HG03558 (cell line): ENCODE measurements around the gene FSTL1.

Experiments used
- ATAC-seq: cut with Tn5 transposase; IDR thresholded peaks from one replicate; pipeline ENCODE4 v1.9.1; 2021; ENCODE audit warnings: moderate number of reproducible peaks; ENCODE audit not compliant: unreplicated experiment; ENCODE audit errors: extremely low read depth

The FSTL1 gene

DNA sequence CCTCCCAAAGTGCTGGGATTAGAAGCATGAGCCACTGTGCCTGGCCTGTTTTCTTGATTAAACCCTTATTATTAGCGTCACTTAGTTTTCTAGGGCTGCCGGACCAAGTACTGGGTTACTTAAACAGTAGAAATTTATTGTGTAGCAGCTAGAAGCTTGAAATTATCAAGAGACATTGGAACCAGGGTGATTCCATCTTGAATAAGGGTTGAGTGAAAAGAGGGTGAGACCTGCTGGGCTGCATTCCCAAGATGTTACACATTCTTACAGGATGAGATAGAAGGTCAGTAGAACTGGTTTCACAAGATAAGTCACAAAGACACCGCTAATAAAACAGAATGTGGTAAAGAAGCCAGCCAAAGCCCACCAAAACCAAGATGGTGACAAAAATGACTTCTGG lies 18.6 kb upstream of the FSTL1 start:
- ATAC-seq, result no peak

DNA sequence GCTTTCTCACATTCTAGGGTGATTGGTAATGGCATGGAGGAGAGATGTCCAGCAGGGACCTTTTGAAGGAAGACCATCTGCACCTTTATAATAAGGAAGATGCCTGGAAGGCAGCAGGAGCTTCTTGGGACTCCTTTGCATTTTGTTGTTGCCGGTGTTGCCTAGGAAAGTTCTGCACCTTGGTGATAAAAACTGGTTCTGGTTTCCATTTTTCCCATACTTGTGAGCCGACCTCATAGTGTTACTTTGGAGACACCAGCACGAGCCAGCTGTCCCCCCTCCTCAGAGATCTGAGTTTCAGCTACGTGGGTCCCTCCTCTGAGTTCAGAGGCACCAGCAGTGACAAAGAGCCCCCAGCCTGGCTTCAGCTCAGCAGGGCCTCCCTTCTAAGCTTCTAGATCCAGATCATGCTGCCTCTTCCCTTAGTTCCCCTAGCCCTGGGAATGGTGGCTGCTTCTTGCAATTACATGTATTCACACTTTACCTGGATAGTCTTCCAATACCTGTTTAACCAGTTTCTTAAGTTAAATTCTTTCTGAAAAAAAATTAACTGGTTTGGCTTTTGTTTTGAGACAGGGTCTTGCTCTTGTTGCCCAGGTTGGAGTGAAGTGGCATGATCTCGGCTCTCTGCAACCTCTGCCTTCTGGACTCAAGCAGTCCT lies 18.0 kb upstream of the FSTL1 start:
- ATAC-seq, result no peak

DNA sequence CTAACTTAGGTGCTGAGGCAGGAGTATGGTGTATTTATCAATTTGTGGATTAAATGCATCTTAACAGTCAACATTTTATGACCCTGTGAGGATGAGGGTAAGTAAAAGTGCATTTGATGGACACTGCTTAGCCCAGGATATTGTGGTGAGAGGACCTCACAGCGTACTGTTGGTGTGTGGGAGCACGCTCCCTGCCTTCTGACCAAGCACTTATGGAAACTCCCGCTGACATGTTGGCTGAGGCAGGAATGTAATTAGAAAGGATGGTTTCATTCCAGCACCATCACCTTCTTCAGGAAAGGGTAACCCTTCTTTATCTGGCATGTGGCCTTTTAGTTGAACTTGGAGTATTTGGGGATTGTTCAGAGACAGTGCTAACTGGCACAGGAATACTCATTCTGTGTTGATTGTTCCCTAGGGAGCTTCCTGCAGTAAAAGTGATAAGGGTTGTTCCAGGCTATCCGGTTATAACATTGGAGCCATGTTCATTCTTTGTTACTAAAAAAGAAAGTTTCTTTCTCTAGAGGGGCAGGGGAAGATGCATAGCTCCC lies 11.7 kb upstream of the FSTL1 start:
- ATAC-seq, result no peak

DNA sequence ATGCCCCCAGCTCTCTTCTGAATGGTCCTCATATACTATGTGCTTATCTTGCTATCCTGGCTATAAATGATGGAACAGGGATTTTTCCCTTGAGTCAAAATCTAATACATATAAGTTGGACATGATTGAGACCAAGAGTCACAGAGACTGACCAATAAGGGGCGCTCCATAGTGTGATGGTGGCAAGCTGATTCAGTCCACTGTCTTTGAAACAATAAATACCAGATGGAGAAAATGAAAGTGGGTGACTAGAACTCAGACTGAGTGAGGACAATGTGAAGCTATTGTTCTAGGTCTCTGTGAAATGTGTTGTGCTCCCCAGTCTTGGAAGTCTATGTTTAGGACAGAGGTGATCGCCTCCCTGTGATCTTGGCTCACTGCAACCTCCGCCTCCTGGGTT lies 10.6 kb upstream of the FSTL1 start:
- ATAC-seq, result no peak

DNA sequence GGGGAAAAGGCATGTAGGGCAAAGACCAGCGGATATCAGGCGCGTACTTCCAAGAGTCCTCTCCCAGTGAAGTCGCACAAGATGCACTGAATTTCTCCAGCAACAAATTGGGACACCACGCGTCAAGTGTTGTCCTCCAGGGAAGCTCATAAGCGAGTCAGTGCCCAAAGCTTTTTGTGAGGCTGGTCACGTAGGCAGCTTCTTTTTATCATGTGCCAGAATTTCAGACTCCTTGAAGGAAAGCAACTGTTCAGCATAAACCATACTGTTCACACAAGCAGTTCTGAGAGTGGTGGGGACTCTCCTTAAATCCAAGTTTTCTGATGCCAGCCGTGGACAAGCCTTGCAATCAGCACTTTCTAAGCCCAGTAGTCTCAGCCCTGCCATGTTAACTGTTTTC lies 10.1 kb upstream of the FSTL1 start:
- no peak for ATAC-seq

DNA sequence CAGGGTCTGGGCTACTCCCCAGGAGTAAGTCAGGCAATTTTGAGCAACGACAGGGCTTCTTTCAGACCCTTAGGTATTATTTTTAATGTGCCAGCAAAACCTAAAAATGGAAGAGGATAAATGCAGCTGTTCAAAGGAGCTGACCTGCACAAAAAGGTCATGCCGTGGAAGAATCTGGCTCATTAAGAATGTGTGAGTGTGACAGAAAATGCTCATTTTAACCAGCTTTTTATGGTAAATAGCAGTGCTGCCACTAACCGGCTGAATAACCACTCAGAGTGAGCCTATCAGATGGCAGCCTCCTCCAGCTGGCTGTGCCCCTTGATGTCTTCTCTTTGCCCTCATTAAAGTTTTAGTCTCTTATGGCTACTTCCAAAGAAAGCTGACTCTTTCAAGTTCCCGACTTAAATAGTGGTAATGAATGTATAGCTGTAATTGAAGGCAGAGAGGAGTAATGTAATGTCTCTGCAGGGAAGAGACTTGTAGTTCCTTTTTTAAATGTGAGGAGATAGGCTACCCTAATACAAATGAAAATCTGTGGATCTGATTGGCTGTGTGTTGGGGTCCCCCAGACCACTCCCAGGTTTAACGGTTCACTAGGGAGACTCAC lies 9.5 kb upstream of the FSTL1 start:
- no peak for ATAC-seq

DNA sequence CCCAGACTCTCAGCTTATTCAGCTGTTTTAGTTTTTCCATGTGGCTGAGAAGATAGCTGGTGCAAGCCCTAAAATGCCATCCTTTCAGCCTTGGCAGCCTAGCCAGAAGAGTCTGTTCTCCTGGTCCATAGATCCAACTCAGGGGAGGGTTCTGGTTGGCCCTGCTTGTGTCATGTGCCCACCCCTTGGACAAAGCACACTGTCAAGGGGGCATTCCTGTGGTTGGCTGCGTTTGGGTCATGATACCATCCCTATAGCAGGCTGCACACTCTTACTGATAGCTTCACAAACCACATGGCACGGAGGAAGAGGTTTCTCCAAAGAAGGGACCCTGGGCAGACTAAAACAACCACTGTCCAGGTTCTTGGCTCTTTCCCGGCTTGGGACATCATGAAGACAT lies 8.4 kb upstream of the FSTL1 start:
- no peak for ATAC-seq

DNA sequence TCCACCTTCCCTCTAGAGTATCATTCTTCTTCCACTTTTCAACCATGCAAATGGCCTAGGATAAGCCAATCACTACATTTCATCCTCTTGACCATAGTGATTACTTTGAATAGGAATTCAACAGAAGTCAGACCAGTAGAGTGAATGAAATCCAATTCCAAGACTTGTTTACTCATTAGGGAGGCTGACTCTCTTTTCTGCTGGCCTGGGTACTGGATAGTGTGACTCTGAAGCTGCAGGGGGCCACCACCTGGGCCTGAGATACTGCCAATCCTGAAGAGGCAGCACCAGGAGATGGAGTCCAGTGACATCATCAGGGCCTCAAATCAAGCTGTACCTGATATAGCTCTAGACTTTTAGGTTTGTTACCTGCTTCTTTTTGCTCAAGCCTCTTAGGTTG lies 7.0 kb upstream of the FSTL1 start:
- no peak for ATAC-seq

DNA sequence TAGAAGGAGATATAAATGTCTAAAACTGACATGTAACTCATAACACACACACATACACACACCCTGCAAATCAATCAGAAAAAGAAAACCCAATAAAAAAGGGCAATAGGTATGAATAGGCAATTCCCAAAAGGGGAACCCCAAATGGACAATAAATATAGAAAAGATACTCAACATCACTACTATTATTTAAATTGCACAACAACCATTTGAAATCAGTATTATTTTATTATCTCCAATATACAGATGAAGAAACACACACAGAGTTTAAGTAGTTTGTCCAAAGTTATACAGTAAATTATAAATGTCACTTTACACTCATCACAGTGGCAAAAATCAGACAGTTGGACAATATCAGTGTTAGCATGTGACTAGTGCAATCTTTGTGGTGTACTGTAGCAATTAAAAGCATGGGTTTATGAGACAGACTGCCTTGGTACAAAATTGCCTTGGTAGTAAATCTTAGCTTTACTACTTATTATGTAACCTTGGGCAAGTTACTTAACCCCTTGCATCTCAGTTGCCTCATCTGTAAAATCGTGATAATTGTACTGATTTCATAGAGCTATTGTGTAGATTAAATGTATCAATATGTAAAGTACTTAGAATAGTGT lies 3.4 kb upstream of the FSTL1 start:
- no peak for ATAC-seq

DNA sequence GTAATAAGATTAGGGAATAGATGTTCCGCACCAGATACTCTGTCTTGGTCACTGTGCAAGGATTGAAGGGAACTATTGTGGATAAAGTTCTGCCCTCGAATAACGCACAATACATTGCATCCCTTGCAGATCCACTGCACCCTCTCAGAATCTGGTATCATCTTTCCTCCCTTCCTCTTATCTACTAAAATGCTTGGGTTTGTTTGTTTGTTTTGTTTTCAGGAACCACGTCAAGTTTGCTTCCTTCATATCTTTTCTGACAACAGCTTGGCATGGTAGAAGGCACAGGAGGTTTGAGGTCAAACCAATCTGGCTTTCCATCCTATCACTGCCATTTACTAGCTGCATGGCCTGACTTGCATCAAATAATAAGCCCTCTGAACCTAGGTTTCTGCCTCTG lies 2.0 kb upstream of the FSTL1 start:
- no peak for ATAC-seq

DNA sequence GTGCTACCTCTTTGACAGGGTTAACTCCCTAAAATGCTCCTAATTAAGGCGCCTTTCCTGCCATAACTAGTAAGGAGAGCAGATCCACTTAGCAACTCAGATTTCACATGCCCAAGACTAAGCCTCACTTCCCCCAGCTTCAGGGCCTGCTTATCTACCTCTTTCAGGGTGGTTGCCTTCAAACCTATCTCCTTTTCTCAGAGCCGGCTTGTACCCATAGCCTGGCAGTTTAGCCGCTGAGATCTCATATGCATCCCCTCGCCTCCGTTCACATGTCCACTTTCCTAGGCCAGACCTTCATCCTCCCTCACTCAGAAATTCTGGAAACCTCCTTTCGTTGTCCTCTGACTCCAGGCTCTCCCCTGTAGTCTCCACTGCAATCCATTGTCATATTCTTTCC lies 1.0 kb upstream of the FSTL1 start:
- no peak for ATAC-seq

DNA sequence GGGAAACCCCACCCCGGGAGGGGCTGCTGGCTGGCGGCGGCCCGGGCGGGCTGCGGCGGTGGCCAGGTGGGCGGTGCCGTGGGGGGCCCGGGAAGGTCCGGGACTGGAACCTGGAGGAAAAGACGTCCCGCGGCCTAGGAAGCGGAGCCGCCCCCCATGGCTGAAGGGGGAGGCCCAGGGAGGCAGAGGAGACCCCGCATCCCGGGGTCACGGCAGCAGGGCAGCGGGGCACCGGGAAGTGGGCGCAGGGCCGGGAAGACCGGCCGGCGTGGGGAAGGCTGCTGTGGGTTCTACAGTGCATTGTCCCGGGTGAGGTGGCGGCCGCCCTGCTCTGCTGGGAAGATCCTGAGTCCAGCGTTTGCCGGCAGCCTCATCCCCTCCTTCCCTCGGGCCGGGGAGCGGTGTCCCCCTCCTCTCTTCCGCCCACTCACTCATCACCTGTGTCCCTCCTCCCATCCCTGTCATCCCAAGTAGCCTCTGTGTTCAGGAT lies 525 bp upstream of the FSTL1 start:
- ATAC-seq, result no peak

DNA sequence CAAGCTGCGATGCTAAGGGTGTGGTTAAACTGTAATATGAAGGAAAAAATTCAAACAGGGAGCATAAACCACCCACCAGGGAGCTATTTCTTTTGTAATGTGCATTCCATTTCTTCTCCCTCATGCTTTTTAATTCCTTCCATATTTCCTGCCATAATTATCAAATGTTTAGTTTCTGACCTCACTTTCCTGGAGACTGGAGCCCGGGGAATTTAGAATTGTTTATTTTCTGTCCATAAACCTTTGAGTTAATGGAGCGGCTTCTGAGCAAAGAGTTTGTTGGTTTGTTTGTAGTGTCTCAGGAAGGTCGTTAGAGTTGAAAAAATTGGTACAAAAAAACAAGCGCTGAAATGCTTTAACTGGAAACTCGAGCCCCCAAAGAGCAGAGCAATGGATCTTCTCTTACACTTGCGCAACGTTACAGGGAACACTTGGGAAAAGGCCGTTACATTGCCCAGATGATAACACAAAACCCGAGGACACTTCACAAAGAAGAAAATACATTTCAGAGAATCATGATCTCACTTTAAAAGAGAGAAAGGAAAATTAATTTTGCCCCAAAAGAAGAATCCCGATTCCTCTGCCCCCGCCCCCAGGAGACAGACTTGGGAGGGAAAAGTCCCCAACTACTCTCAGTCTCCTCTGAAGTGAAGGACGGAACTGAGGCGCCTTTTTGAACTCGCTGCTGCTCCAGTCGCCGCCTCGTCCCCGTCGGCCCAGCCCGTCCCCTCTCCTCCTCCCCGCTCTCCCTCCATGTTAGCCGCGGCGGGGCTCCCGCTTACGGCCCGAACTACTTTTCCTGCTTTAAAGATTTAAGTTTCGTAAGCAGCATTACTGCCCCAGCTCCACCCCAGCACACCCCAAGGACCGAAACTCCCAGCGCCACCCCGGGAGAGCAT lies 842 bp downstream of the FSTL1 start:
- ATAC-seq, result no peak

DNA sequence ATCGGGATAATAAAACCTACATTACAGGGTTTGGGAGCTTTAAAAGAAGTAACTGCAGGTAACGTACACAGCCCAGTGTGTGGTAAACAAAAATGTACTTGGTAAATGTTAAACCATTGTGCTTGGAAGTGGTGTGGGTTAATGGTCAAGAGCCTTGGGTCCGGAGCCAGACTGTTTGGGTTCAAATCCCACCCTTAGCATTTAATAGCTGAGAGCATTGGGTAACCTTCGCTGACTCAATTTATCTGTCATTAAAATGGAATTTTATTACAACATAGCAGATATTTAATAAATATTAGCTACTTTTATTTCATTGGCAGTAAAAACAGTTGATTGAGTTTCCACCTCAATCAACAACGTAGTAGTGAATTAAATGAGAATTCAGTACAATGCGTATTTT lies 1.5 kb downstream of the FSTL1 start:
- ATAC-seq, result no peak

DNA sequence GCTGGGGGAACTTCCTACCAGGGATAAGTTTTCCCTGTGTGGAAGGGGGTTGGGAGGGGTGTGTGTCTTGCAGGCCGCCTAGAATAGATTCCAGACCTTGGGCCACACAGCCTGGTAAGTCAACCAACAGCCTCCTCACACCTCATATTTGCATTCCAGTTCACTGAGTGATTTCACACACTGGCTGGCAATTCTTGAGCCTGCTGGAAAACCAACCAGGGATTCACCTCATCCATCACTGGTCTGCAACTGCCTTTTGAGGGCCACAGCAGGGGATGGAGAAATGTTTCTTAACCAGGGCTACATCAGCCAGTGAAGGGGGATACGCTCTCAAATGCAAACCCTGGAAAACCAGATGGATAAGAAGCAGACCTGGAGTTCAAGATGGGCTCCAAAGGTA lies 2.0 kb downstream of the FSTL1 start:
- no peak for ATAC-seq

DNA sequence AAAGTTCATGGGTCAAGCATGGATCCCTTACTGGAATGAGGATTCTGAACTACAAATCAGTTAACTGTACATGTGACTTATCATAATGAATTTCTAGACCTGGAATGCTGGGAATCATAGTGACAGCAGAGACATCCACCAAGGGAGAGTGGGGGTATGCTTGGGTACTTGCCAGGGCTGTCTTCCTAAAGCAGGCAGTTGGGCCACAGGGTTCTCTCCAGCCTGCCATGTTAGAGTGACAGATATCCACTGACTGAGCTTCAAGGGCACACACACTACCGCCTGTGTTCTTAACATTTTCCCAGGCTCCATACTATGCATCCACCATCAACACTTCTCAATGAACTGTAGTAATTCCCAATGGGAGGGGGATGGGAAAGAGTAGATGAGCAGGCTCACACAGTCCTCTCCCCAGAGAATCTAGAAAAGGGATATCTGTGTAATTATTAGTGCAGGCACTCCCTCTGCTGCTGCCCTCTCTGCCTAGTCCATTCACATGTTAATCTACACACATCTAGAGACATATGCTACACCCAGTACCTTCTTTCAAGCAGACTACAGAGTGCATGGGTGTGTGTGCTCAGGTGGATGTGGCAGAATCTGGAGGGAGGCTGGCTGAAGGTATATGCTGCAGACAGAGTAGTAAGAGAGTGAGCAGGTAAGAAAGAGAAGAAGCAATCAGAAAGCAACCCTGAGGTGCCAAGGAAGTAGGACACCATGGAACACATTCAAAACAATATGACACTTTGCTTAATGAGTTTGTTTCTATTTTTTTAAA lies 3.7 kb downstream of the FSTL1 start:
- no peak for ATAC-seq

DNA sequence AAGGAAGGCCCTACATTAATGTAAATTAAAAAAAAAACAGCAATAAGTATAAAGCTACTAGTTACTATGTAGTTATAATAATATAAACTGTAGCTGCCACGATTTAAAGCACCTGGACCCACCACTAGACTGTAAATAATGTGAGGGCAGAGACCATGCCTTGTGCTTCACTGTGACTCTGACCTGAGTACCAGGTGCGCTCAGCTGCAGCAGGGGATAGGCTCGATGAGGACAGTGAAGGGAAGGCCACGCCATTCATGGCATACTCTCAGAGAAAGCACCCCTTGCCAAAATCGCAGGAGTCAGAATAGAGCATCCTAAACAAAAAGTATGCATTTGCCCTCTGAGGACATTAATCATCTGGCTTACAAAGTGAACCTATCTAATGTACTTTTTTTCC lies 5.1 kb downstream of the FSTL1 start:
- ATAC-seq, result no peak

DNA sequence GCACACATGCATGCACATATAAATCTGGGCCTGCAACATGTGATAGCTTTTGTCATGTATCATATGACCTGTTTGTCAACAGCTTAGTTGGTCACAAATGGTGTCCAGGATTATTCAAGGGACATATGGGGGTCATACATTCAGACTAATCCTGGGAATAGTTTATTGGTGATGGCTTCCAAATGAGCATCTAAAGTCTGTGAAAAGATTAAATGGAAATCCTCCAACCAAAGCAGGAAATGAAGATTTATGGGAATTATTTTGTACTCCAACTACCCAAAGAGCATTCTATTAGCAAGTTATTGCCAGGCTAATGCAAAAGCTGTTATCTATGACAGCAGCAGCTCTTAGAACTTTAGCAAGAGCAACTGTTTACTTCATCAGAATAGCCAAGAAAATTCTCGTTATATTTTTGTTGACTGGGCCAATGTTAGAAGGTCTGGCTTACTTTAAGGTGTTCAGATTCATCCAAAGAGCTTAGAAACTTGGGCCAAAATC lies 7.1 kb downstream of the FSTL1 start:
- no peak for ATAC-seq

DNA sequence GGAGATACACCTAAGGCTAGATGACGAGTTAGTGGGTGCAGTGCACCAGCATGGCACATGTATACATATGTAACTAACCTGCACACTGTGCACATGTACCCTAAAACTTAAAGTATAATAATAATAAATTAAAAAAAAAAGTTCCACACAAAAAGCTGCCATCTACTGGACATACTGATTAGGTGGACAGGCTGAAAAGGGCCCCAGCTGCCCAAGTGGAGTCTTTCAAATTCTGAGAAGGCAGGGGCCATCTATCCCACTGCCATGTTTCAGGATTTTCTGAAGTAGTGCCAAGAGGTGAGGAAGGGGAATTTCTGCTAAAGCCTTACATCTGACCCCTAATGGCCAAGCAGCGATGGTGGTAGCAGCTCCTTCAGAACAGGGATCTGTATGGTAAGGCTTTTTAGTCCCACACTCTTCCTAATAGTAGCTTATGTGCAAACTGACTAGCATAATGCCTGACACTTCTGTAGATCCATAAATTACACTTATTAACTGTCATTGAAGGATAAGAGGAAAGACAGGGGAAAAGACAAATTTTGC lies 7.7 kb downstream of the FSTL1 start:
- no peak for ATAC-seq
